GM19324 (cell line): ENCODE results near the gene SEMA4D.

ENCODE experiments used
- ATAC-seq: cut with Tn5 transposase; IDR thresholded peaks from one replicate; pipeline ENCODE4 v1.9.1; 2021; ENCODE audit warnings: mild to moderate bottlenecking, moderate library complexity; ENCODE audit not compliant: unreplicated experiment, low FRiP score

The SEMA4D gene

DNA sequence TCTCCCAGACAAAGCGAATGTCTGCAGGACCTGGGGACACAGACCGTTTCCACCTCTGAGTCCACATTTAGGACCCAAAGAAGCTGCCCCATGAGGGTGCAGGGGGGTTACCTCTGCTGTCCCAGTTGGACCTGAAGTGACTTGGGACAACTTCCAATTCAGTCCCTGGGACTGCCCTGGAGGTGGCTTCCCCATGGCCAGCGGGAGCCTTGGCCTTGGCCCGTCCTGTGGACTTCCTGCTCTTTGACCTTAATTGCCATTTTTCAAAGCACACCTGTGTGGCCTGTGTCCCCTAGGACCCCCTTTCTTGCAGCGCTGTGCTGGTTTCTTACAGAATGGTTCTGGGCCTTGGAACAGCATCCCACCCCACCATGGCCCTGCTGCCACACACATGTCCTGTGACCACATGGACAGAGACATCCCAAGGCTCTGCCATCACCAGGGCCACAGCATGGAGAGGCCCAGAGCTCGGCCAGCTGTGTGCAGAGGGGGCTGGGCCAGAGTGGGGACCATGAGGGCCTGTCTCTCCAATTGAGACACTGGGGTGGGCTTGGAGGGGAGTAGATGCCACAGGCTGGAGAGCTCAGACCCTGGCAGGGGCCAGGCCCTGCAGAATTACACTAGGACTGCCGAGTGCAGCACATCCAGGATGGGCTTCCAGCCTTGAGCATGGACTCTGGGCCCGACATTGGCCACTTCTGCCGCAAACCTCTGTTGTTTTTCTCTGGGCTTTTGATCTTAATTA lies 133.8 kb downstream of the SEMA4D start:
- ATAC-seq: no peak

DNA sequence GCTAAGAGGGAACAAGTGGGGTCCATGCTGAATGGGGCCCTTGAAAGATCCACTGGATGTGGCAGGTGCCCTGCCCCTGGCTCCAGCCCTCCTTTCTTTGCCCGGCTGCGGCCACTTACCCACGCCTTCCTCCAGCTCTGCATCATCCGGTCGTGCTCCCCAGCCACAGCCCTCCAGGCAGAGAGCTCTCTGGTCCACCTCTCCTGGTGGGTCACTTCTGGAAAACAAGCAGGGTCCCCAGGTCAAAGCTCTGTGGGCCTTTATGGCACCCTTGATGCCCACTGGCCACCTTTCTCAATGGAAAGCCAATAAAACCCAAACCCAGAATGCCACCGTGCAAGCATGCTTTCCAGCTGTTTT lies 134.6 kb downstream of the SEMA4D start:
- no peak for ATAC-seq

DNA sequence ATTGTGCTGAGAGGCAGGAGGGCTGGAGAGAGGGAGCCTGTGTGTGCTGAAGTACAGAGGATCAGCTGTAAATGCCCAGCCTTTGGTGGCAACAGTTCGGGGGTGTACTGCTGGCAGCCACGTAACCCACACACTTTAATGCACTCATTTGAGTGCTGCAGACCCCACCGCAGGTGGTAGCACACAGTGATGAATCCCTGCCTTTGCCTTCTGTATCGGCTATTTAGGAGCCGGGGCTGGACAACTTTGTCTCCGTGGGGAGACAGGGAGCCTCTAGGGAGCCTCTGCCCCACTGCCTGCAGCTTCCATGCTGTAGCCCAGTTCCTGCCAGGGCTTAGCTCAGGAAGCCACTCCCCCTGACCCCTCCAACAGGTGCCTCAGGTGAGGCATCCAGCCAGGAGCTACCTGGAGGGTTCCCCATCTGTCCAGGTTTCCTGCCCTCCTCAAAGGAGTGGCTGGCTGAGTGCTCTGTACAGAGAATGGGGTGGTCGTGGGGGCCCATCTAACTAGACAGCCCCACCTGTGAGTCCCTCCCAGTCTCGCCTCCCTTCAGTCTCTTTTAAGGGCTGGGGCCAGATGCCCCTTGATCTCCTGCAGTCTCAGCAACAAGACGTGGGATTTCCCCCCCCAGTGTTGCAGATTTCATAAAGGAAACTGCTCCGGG lies 135.1 kb downstream of the SEMA4D start:
- no peak for ATAC-seq

DNA sequence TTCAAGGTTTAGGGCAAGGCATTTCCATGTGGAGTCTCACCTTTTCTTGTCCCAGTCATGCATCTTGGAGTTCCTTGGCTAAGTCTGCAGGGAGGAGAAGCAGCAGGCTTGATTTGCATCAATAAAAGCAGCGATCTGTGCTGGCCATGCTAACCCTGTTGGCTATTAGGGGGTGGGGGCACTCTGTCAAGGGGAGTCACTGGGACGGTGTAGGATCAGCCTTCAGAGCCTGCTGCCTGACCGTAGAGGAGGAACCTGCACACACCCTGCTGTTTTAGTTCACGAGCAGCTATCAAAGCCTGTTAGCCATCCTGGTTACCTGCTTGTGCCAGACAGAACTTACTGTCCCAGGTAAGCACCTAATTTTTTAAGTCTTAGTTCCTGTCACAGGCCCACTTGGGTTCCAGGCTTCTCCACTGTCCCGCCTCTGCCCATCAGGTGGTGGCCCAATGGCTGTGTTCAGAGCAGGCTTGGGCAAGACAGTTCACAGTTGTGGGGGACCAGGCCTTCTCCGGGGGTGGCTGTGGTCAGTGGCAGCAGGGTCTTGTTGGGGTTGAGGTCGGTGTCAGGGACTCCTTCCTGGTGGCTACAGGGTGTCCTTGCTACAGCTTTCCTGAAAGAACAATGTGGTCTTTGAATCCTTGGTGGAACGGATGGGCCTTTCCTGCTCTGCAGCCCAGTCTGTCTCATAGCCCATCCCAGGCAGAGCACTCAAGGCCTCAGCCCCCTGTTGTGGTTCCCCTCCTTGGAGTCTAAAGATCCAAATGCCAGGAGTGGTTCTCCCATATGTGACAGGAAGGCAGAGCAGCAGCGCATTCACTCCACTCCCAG lies 135.9 kb downstream of the SEMA4D start:
- no peak for ATAC-seq

DNA sequence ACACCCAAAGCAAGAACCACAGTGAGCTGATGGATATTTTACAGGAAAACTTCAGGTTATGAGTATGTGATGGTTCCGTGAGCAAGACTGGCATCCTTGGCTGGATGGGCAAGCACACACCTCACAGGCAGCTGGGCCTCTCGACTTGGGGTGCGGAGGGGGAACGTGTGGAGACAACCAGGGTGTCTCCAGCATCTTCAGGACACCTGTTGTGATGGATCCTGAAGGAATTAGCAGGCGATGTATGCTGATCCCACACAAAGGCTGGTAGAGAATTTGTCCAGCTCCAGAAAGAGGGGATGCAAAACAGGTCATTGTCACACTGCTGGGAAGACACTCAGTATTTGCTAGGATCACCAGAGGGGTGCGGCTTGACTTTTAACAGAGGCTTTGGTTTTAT lies 136.9 kb downstream of the SEMA4D start:
- no peak for ATAC-seq

GRCh38 chr9:89360465-89360864 lies 137.4 kb downstream of the SEMA4D start:
- ATAC-seq: no peak

- ATAC-seq: no peak
Observed at GRCh38 chr9:89359751-89360261, 138.1 kb downstream of the SEMA4D start.

- ATAC-seq: no peak
Observed at GRCh38 chr9:89358985-89359384, 138.9 kb downstream of the SEMA4D start.

DNA sequence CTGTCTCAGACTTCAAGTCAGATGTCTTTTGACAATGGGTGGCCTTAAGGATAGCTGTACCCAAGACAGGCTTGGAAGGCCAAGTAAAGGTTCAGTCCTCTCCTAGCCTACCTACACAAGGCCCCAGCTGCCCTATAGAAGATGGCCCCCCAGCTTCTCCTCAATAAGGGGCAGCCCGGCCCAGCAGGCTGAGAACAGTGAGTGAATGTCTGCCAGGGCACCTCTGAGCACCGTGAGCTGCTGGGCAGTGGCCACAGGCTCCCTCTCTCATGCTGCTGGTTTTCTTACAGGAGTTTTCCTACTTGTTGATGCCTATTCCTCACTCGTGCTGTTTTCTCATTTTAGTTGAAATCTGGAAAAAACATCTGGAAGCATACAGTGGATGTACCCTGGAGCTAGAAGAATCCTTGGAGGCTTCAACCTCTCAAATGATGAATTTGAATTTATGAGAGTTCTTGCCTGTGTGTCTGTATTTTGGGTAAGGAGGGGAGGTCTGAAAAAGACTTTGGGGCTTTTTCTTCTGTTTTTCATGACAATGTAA lies 139.5 kb downstream of the SEMA4D start:
- no peak for ATAC-seq

- ATAC-seq: no peak
Observed at GRCh38 chr9:89357331-89358197, 140.3 kb downstream of the SEMA4D start.

DNA sequence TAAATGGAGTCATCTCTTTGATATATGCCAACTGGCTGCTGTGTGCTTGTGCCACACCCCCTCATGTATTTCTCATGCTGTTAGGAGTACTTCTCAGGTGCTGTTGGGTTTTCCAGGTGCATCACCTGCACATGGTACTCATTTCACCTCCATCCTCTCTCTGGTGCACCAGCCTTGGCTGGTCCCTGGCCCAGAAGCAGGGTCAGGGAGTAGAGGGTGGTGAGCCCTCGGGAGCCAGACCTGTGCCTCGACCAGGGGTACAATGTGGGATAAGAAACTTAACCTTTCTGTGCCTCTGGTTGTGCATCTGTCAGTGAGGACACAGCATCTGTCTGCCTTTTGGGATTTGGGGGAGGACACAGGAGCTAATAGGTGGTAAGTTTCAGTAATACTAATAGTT lies 141.1 kb downstream of the SEMA4D start:
- no peak for ATAC-seq

DNA sequence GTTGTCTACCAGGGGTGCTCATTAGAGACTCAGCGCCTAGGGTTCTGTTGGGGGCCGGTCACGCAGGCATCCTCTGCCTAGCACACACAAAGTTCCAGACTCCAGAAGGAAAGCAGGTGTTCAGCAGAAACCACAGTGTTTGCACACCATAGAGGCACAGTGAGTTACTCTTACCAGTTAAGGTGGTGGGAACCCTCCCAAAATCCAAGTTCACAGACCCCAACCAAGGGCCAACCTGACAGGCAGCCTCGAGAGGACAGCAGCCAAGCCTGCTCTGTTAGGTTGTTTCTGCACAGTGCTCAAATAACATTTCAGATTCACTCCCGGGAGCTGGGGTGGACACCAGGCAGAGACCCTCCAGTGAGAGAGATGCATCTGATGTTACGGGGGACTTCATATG lies 143.4 kb downstream of the SEMA4D start:
- no peak for ATAC-seq

- no peak for ATAC-seq
Observed at GRCh38 chr9:89353989-89354388, 143.9 kb downstream of the SEMA4D start.

GRCh38 chr9:89352874-89353649 lies 144.9 kb downstream of the SEMA4D start:
- ATAC-seq: no peak

GRCh38 chr9:89352451-89352850 lies 145.5 kb downstream of the SEMA4D start:
- no peak for ATAC-seq

DNA sequence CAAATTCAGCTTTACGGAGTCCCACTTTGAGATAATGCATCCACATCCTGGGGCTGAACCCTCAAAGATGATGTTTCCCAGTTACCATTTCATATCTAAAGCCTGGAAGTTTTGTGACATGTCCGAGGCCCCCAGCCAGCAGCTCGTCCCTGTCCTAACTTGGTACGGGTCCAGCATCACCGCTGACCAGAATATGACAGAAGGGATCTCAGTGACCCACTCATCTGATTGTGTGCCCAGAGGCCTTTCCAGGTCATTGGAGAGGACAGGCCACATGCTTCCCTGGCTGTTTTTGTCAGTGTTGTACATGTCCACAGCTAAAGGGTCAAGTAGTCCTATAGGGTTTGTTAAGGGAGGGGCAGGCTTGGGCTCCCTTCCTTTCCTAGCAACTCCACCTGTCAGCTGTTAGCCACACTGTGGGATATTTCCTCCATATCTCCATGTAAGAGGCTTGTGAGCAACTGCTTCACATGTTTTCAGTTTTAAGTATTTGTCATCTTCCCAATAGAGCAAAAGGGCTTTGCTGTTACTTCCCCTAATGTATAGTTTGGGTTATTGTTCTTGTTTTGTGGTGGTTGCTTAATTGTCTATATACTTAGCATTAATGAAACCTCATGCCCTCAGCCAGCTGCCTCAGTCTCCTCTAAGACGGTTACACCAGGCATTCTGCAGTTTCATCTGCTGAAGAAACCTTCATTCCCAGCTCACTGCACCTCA lies 146.2 kb downstream of the SEMA4D start:
- no peak for ATAC-seq

DNA sequence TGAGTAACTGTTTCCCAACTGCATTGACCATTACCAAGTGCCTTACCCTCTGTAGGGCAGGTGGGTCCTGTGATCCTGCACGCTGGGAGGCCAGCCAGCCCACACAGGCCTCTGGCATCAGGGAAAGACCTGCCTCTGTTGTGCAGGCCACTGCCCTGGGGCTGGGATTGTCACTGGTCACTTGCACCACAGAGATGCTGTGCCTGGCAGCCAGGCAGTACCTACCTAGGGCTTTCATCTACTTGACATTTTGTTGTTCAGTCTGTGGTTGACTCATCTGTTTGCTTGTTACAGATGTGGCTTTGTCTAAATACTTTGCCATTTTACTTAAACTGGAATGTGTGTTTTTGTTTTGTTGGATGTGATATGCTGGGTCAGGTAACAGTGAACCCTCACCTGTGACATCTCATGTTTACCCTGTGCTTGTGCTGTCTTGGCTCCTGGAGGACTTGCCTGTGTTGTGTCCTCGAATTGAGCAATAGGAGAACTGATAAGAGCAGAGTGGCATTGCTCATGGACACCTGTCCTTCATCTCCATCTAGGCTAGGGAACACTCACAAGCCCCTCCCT lies 146.8 kb downstream of the SEMA4D start:
- no peak for ATAC-seq

- ATAC-seq: no peak
Observed at GRCh38 chr9:89349607-89350006, 148.3 kb downstream of the SEMA4D start.
